Endothelial cell of umbilical vein (primary cell): ENCODE results near the gene VPS16. TPM values are rescaled to one million over a fixed set of nuclear protein-coding genes. Genes with fewer than 3 reads are reported as not detected.

Source experiments
- BruUV-seq: library from RNA; stranded (reverse); fragments of 400-500 nt; replicated peaks from 2 replicates; lab custom pipeline; 2021; lab: Mats Ljungman, UMichigan
- CTCF ChIA-PET: fragments of 300-600, 350-600 bp; sonication (Branson Sonifier 250); formaldehyde crosslinking; loops from one replicate; lab custom pipeline; 2021; ENCODE audit warnings: antibody characterized with exemption, inconsistent platforms; lab: Charles Lee
- POLR2A ChIA-PET: fragments of 300-600, 350-600 bp; sonication (Branson Sonifier 250); formaldehyde crosslinking; loops from one replicate; lab custom pipeline; 2021; ENCODE audit warnings: antibody characterized with exemption, inconsistent platforms; lab: Charles Lee
- DNase-seq: peaks from one replicate; pipeline ENCODE4 v3.0.0-alpha.2; 2011; ENCODE audit warnings: low read depth, low spot score
- FAIRE-seq: peaks from 2 replicates; lab custom pipeline; 2011; peaks lifted over from hg19 to GRCh38; lab: Jason Lieb, UNC
- H2AFZ ChIP-seq: 2 replicates; pipeline ENCODE4 v1.6.0; 2012; ENCODE audit warnings: low read depth, low read length, control low read depth, inconsistent platforms
- H3K27ac ChIP-seq: 2 replicates; pipeline ENCODE4 v1.5.1; 2011; ENCODE audit warnings: low read depth, mild to moderate bottlenecking, control low read depth, low read length, moderate library complexity; ENCODE audit not compliant: insufficient read depth
- H3K27me3 ChIP-seq, 2 experiments: 2 replicates each; pipeline versions ENCODE4 v1.6.0 to v1.6.1; 2011; ENCODE audit warnings: low read length in 2 of 2, mixed read lengths in 1 of 2; ENCODE audit not compliant: control insufficient read depth in 2 of 2, insufficient read depth in 2 of 2
- H3K36me3 ChIP-seq, 2 experiments: 2 replicates in 1 of 2; 3 replicates in 1 of 2; pipeline ENCODE4 v1.5.1; 2011; ENCODE audit warnings: low read length in 2 of 2, mild to moderate bottlenecking in 1 of 2, moderate library complexity in 1 of 2; ENCODE audit not compliant: control insufficient read depth in 2 of 2, insufficient read depth in 2 of 2; ENCODE audit errors: extremely low read depth in 1 of 2
- H3K4me1 ChIP-seq: 3 replicates; pipeline ENCODE4 v1.5.1; 2011; ENCODE audit warnings: mild to moderate bottlenecking, low read length; ENCODE audit not compliant: control insufficient read depth, insufficient read depth; ENCODE audit errors: extremely low read depth
- H3K4me2 ChIP-seq: 2 replicates; pipeline ENCODE4 v1.6.1; 2011; ENCODE audit warnings: low read length, control low read depth, mixed read lengths; ENCODE audit not compliant: insufficient read depth
- H3K4me3 ChIP-seq, 3 experiments: fragments of 200-600 bp in 1 of 3; sonication (generic), shearing (Covaris generic) in 1 of 3; replicated peaks in 1 of 3; 2 replicates each; pipeline ENCODE4 v1.5.1; 2011 to 2016; ENCODE audit warnings: control low read depth in 3 of 3, low read length in 3 of 3, mild to moderate bottlenecking in 2 of 3, inconsistent platforms in 1 of 3, low read depth in 1 of 3, moderate library complexity in 1 of 3; ENCODE audit not compliant: insufficient read depth in 1 of 3
- H3K79me2 ChIP-seq: 2 replicates; pipeline ENCODE4 v1.6.0; 2012; ENCODE audit warnings: low read length, inconsistent platforms; ENCODE audit not compliant: control insufficient read depth, insufficient read depth
- H3K9ac ChIP-seq: replicated peaks from 2 replicates; pipeline ENCODE3; 2011; ENCODE audit warnings: low read length, control low read depth; ENCODE audit not compliant: insufficient read depth; ENCODE audit errors: extremely low read depth
- H3K9me1 ChIP-seq: replicated peaks from 3 replicates; pipeline ENCODE4 v1.6.0; 2011; ENCODE audit warnings: mild to moderate bottlenecking, low read length; ENCODE audit not compliant: control insufficient read depth, insufficient read depth; ENCODE audit errors: extremely low read depth
- H3K9me3 ChIP-seq: replicated peaks from 2 replicates; pipeline ENCODE4 v1.5.1; 2012; ENCODE audit warnings: low read length, inconsistent platforms; ENCODE audit not compliant: control insufficient read depth, insufficient read depth
- H4K20me1 ChIP-seq: replicated peaks from 2 replicates; pipeline ENCODE3; 2011; ENCODE audit warnings: mild to moderate bottlenecking, low read length; ENCODE audit not compliant: control insufficient read depth, insufficient read depth; ENCODE audit errors: extremely low read depth
- CTCF ChIP-seq, 2 donors: IDR thresholded peaks; 1 replicate in 1 of 2; 2 replicates in 1 of 2; pipeline ENCODE4 v1.5.1; 2011; ENCODE audit warnings: low read length in 2 of 2, mild to moderate bottlenecking in 2 of 2, moderate library complexity in 2 of 2, control low read depth in 1 of 2, inconsistent platforms in 1 of 2, low read depth in 1 of 2; ENCODE audit not compliant: insufficient read depth in 1 of 2; ENCODE audit errors: extremely low read depth in 1 of 2
- EZH2 ChIP-seq: IDR thresholded peaks from 2 replicates; pipeline ENCODE4 v1.6.1; 2012; ENCODE audit warnings: borderline replicate concordance, low read depth, mild to moderate bottlenecking, moderate library complexity, low read length, inconsistent platforms; ENCODE audit not compliant: severe bottlenecking
- FOS ChIP-seq: IDR thresholded peaks from 2 replicates; pipeline ENCODE4 v1.6.1; 2011; ENCODE audit warnings: mild to moderate bottlenecking, low read length, moderate library complexity, borderline replicate concordance; ENCODE audit not compliant: insufficient read depth
- GATA2 ChIP-seq: IDR thresholded peaks from 2 replicates; pipeline ENCODE4 v1.7.0; 2011; ENCODE audit warnings: low read depth, mild to moderate bottlenecking, moderate library complexity, mixed read lengths, low read length; ENCODE audit not compliant: insufficient read length, insufficient read depth
- JUN ChIP-seq: IDR thresholded peaks from 2 replicates; pipeline ENCODE4 v1.6.1; 2011; ENCODE audit warnings: borderline replicate concordance, low read depth; ENCODE audit not compliant: insufficient read length, insufficient read depth
- MAX ChIP-seq: IDR thresholded peaks from 2 replicates; pipeline ENCODE4 v1.6.1; 2011; ENCODE audit not compliant: insufficient read depth, insufficient read length
- MYC ChIP-seq: IDR thresholded peaks from one replicate; pipeline ENCODE4 v1.6.1; 2011; ENCODE audit warnings: mild to moderate bottlenecking, low read depth, low read length
- POLR2A ChIP-seq: IDR thresholded peaks from 2 replicates; pipeline ENCODE4 v1.6.1; 2012; ENCODE audit warnings: low read depth, mild to moderate bottlenecking, control low read depth, low read length
- POLR2AphosphoS5 ChIP-seq: IDR thresholded peaks from 2 replicates; pipeline ENCODE4 v1.6.1; 2012; ENCODE audit warnings: low read depth, mild to moderate bottlenecking, control low read depth, low read length, moderate library complexity; ENCODE audit not compliant: insufficient read depth
- dilution Hi-C: fragments of 300-500 bp; cut with MboI; formaldehyde crosslinking; loops from one replicate; pipeline ENCODE4 v1.15.0; 2019; ENCODE audit warnings: low sequenced_read_pairs; ENCODE audit not compliant: extremely low pct_ligation_motif_present
- intact Hi-C: fragments of 100-400 bp; cut with micrococcal nuclease; formaldehyde crosslinking; loops from one replicate; pipeline ENCODE4 v1.10.0; 2022
- polyA plus RNA-seq, 4 experiments: library from polyadenylated mRNA; depleted of rRNA in 3 of 4; stranded (reverse) in 3 of 4; unstranded in 1 of 4; fragments of >200 nt; gene quantifications; 2 replicates each; pipeline versions ENCODE4 v1.2.1 to v1.2.3, GENCODE V29; 2011 to 2012; ENCODE audit warnings: missing spikeins in 1 of 4
- total RNA-seq: library from RNA; stranded (reverse); gene quantifications from 2 replicates; pipeline ENCODE4 v1.2.3, GENCODE V29; 2021

VPS16 gene
- total and polyA plus RNA-seq, 2 donors (not counting 3 experiments of a cell fraction or from before 2014, with no cell fraction given), result 37.6 to 42.3 TPM

GRCh38 chr20:2867081-2867864, 26.7 kb downstream of the VPS16 start:
- POLR2A ChIA-PET, result no interaction called here
- dilution Hi-C loops, result no loop called here

More at GRCh38 chr20:2867081-2867864, 26.7 kb downstream of the VPS16 start:
- Histone ChIP-seq H3K79me2 (no peaks in the 10 kb centered on the region), H3K27me3 (no peaks in the 10 kb centered on the region), H3K27ac (no peak overlapping the region), H3K9ac (no peak overlapping the region), H3K4me1 (peaks cover 21% of the 10 kb centered on the region), H2AFZ (no peak overlapping the region), H3K4me3 (no peak overlapping the region), H3K9me1 (no peaks in the 10 kb centered on the region), H3K36me3 (peaks cover 0 to 21% of the 10 kb centered on the region in 2 experiments), H3K4me2 (no peak overlapping the region), H4K20me1 (no peaks in the 10 kb centered on the region), H3K9me3 (no peaks in the 10 kb centered on the region)
- no TSS peak for BruUV-seq
- intact Hi-C loops, result no loop called here
- TF ChIP-seq FOS (no peak), EZH2 (no peak), MAX (no peak), POLR2A (no peak), CTCF (IDR thresholded peaks at IDR 0.05; ENCODE audit: extremely low read depth in 1 of 2, insufficient read depth in 1 of 2, low read depth in 1 of 2, low read length in 2 of 2) (no peak), MYC (no peak), GATA2 (no peak), POLR2AphosphoS5 (no peak), JUN (no peak)
- CTCF ChIA-PET, result interaction anchor here (1.6 kb wide), 1 partner anchor 15 kb away, joined by 5 read pairs; no protein-coding TSS in a partner anchor
- FAIRE-seq (no peak), DNase-seq (no peak)
